Activated CD8-positive, alpha-beta memory T cell treated with anti-CD3 and anti-CD28 coated beads, Interleukin-2, amount 10 ng/mL, durations not matched to agents 7 days and 5 days (primary cell): ENCODE measurements around the gene RPL36A. TPM values are rescaled to one million over a fixed set of nuclear protein-coding genes. Genes with fewer than 3 reads are reported as not detected.

Experiments
- ATAC-seq: fragments of 150-1000 bp; cut with Tn5 transposase; one replicate; pipeline ENCODE4 v1.10.0; 2021; ENCODE audit warnings: moderate library complexity
- CTCF ChIA-PET: fragments of 350-600 bp; sonication (Branson Sonifier 250); formaldehyde crosslinking; loops from one replicate; lab custom pipeline; 2021; ENCODE audit warnings: antibody characterized with exemption; lab: Charles Lee
- DNase-seq: peaks from one replicate; pipeline ENCODE4 v3.0.0-alpha.2; 2020
- H3K27ac Mint-ChIP-seq: one replicate; pipeline ENCODE4 v1.8.0; 2021; ENCODE audit warnings: mild to moderate bottlenecking, mixed read lengths
- H3K27me3 Mint-ChIP-seq: one replicate; pipeline ENCODE4 v1.8.0; 2021; ENCODE audit warnings: mixed read lengths
- H3K36me3 Mint-ChIP-seq: one replicate; pipeline ENCODE4 v1.8.0; 2021; ENCODE audit warnings: mild to moderate bottlenecking, mixed read lengths
- H3K4me1 Mint-ChIP-seq: one replicate; pipeline ENCODE4 v1.8.0; 2021; ENCODE audit warnings: mixed read lengths
- H3K4me3 Mint-ChIP-seq: one replicate; pipeline ENCODE4 v1.8.0; 2021; ENCODE audit warnings: mild to moderate bottlenecking, moderate library complexity, mixed read lengths
- H3K9me3 Mint-ChIP-seq: one replicate; pipeline ENCODE4 v1.8.0; 2022; ENCODE audit warnings: low read depth, mixed read lengths
- total RNA-seq, 2 experiments: library from RNA; stranded (reverse); gene quantifications; one replicate each; pipeline ENCODE4 v1.2.3, GENCODE V29; 2021

Gene RPL36A
- total RNA-seq, 2 experiments from 2014 or later: 178 to 225 TPM

DNA sequence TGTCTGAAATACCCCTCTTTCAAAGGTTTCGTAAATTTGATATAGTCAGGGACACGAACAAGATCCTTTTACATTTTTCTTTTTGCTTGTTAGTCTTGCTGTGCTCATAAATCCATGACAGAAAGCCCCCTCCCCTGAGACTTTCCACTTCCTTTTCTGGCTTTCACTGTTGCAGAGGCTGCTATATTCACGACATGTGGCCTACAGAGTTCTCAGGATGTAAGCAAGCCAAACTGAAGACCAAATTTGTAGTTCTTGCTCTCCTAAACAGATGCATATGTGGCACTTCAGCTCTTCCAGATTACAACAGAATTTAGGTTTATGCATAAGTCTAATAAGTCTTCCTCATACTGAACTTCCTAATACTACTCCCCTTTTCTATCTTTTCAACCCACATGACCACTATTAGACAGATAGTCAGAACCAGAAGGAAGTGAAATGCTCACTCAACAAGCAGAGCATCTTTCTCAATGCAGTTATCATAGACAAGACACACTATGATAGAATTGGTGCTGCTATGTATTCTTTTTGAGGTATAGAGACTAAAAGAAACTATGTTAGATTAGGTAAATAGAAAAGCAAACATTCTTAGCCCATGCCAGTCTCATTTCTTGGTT lies 19.8 kb upstream of the RPL36A start:
- Mint-ChIP-seq H3K36me3 (no peaks in the 10 kb centered on the region), H3K27ac (no peak overlapping the region), H3K4me3 (no peak overlapping the region), H3K9me3 (no peaks in the 10 kb centered on the region), H3K4me1 (no peaks in the 10 kb centered on the region), H3K27me3 (peaks cover 12% of the 10 kb centered on the region)
- DNase-seq (no peak), ATAC-seq (no peak)
- CTCF ChIA-PET: no interaction called here

DNA sequence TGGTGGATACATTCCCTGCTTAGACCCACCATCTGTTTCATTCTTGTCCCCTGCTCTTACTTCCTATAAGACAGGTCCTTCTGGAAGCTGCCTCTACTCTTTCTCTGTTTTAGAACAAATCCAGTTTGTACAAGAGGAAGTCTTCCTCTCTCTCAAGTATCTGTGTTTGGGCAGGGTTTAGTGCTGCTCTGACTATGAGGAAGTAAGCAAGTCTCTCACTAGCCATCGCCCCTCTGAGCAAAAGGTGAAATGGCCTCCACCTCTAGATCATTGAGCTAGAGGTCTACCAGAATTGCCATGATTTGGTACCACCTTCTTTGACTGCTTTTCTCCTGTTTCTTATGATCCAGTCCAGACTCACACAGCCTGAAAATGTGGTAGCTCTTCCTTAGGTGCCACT lies 13.3 kb upstream of the RPL36A start:
- peaks cover 12% of the 10 kb centered on the region for H3K27me3 Mint-ChIP-seq
- H3K27ac Mint-ChIP-seq: no peak overlapping the region
- H3K36me3 Mint-ChIP-seq: no peaks in the 10 kb centered on the region
- DNase-seq (no peak), ATAC-seq (no peak)
- H3K4me3 Mint-ChIP-seq: no peak overlapping the region
- CTCF ChIA-PET: no interaction called here
- H3K9me3 Mint-ChIP-seq: no peaks in the 10 kb centered on the region
- no peaks in the 10 kb centered on the region for H3K4me1 Mint-ChIP-seq

DNA sequence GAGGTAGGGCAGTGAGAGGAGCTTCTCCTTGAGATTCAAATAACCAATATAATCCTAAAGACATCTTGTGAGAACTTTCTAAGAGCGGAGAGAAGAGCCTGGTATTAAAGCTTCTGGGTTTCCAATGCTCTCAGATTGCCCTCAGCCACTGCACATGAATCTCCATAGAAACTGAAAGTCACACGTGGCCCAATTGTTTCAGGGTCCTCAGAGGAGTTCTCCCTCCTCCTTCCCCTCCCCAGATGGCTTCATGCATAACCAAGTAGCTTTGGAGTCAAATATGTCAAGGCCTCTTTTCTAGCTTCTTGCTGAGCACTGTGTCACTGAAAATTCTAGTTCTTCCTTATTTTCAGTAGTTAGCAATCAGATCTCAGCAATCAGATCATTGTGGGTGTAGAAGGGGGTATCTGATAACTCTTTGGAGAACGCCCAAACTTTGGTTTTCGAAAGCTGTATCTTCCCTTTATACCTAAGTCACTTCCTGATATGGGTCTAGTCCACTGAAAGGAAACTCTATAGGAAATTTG lies 7.1 kb upstream of the RPL36A start:
- ATAC-seq: no peak
- no peak overlapping the region for H3K27ac Mint-ChIP-seq
- no peaks in the 10 kb centered on the region for H3K9me3 Mint-ChIP-seq
- DNase-seq: no peak
- peaks cover 5% of the 10 kb centered on the region for H3K4me1 Mint-ChIP-seq
- H3K4me3 Mint-ChIP-seq: no peak overlapping the region
- H3K27me3 Mint-ChIP-seq: peaks cover 4% of the 10 kb centered on the region
- no peaks in the 10 kb centered on the region for H3K36me3 Mint-ChIP-seq
- CTCF ChIA-PET: no interaction called here

DNA sequence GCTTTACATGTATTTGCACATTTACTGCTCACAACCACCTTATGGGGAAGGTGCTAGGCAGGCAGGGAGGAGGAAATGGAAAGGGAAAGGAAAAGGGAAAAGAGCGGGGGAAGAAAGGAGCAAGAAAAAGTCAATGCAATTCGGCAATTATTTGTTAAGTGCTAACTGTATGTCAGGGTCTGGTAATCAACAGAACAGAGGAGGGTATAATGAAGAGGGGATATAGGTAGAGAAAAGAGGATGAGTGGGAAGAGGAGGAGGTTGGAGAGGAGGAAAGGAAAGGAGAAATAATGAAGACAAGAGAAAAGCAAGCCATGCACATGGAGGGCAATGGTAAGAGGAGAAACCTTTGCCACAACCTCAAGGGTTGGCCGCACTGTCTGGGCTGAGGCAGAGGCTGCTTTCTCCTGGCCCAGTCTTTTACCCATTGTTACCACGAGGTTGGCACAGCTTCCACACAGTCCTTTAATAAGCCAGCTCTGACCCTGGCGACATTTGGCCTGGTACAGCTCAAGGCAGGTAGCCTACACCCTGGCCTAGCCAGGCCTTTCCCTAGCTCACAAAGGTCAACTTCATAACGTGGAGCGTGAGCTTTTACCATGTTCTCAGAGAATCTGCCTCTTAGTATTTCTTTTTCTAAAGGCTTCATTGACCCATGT lies 5.7 kb upstream of the RPL36A start:
- CTCF ChIA-PET: no interaction called here
- DNase-seq (no peak), ATAC-seq (no peak)
- Mint-ChIP-seq H3K36me3 (no peaks in the 10 kb centered on the region), H3K27me3 (peaks cover 2% of the 10 kb centered on the region), H3K9me3 (no peaks in the 10 kb centered on the region), H3K27ac (no peak overlapping the region), H3K4me1 (peaks cover 7% of the 10 kb centered on the region), H3K4me3 (no peak overlapping the region)

DNA sequence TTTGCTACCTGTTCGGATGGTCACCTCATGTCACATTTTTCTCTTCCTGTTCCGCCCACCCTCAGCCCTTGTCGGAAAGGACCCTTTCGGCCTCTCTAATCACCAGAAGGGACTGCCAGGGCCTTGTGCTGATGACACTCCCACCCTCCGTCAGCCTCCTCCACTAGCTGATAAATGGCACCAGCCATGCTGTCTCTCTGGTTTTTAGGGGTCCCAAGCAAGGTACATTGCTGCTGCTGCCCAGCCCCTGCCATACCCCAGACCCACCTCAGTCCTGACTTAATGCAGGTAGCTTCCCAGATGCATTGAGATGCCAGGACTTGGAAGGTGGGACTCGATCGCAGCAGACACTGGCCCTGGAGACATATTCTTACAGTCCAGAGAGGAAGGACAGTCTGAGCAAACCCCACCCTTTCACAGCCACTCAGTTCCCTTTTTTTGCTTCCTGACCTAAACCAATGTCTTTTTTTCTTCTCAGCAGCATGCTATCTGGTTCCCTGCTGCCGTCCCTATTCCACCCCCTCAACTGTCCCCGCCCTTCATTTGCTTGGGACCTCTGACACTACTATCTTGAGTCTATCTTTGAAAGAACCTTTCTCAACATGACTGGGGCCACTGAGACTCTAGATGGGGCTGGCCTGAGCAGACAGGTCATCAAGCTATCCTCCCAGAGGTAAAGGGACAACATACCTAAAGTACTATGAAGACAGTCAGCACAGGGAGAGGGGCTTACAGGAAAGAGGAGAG lies 4.8 kb upstream of the RPL36A start, which contains the start of gene BTK:
Gene BTK, minus strand, starts transcription at position 397 of the 747 bp plus-strand sequence. CDS start 10,907 bp downstream, outside the sequence.
- H3K27me3 Mint-ChIP-seq: peaks cover 2% of the 10 kb centered on the region
- H3K36me3 Mint-ChIP-seq: no peaks in the 10 kb centered on the region
- no peak within 1 kb of the TSS for H3K4me3 Mint-ChIP-seq
- DNase-seq (no peak), ATAC-seq (no peak)
- H3K9me3 Mint-ChIP-seq: no peaks in the 10 kb centered on the region
- CTCF ChIA-PET: no interaction called here
- peaks cover 9% of the 10 kb centered on the region for H3K4me1 Mint-ChIP-seq
- H3K27ac Mint-ChIP-seq: no peak within 1 kb of the TSS

DNA sequence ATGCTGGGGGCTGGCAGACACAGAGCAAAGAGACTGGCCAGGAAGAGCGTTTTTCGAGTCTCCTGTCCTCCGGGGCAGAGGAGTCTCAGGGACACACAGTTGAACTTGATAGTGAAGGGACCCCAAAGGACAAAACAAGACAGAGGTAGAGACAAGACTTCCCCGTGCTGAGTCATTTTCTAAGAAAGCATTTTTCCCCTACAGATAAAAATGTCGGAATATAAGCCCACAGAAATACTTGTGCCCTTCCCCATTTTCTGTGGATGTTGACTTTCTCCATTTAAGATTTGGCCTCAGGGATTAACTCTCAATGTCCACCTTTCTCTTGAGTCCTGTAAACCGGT lies 4.3 kb upstream of the RPL36A start:
- CTCF ChIA-PET: no interaction called here
- H3K9me3 Mint-ChIP-seq: no peaks in the 10 kb centered on the region
- DNase-seq (no peak), ATAC-seq (no peak)
- H3K27me3 Mint-ChIP-seq: peaks cover 2% of the 10 kb centered on the region
- no peak overlapping the region for H3K27ac Mint-ChIP-seq
- peaks cover 4% of the 10 kb centered on the region for H3K36me3 Mint-ChIP-seq
- H3K4me3 Mint-ChIP-seq: no peak overlapping the region
- peaks cover 9% of the 10 kb centered on the region for H3K4me1 Mint-ChIP-seq

DNA sequence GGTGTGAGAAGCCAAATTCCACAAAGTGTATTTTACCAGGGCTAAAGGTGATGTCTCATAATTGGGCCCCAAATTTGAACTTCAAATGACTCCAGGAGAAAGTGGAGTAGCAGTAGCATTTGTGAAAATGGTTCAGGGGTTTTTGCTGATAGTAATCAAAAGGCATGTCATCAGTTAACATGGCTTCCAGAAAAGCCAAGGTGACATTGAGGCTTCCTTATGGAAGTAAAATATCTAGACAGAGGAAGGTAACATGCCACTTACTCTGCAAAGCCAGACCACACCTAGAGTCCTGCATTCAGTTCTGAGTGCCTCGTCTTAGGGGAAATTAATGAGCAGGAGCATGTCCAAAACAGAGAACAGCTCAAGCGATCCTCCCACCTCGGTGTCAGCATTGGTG lies 2.2 kb upstream of the RPL36A start:
- Mint-ChIP-seq H3K27ac (no peak overlapping the region), H3K36me3 (peaks cover 21% of the 10 kb centered on the region), H3K4me1 (peaks cover 17% of the 10 kb centered on the region), H3K9me3 (no peaks in the 10 kb centered on the region), H3K4me3 (no peak overlapping the region), H3K27me3 (peaks cover 2% of the 10 kb centered on the region)
- no peak for ATAC-seq
- CTCF ChIA-PET: no interaction called here
- DNase-seq: no peak

DNA sequence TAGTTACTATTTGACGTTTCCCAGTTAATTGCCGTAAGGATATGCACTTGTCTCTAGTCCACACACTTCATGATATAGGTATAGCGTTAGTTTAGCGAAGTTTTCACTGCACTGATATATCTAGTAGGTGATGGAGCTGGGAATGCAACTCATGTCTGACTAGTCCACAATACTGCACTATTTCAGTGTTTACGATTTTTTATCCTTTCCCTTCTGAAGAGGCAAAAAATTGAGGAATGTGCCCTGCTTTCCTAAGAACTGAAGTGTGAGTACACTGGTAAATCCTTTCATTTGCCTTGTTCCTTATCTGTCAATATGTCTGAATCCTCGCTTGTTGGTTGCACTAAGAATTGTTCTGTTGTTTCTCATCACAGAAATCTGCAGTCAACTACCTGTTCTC lies 1.0 kb downstream of the RPL36A start:
- Mint-ChIP-seq H3K4me3 (peak overlapping the region; percentile 88), H3K27ac (peak overlapping the region; percentile 89), H3K27me3 (no peaks in the 10 kb centered on the region), H3K4me1 (peaks cover 27% of the 10 kb centered on the region), H3K36me3 (peaks cover 33% of the 10 kb centered on the region), H3K9me3 (no peaks in the 10 kb centered on the region)
- CTCF ChIA-PET: interaction anchor here (0.9 to 1.3 kb wide), 2 partner anchors 13 to 45 kb away, joined by 3 to 4 read pairs; no protein-coding TSS in a partner anchor
- ATAC-seq (no peak), DNase-seq (no peak)

DNA sequence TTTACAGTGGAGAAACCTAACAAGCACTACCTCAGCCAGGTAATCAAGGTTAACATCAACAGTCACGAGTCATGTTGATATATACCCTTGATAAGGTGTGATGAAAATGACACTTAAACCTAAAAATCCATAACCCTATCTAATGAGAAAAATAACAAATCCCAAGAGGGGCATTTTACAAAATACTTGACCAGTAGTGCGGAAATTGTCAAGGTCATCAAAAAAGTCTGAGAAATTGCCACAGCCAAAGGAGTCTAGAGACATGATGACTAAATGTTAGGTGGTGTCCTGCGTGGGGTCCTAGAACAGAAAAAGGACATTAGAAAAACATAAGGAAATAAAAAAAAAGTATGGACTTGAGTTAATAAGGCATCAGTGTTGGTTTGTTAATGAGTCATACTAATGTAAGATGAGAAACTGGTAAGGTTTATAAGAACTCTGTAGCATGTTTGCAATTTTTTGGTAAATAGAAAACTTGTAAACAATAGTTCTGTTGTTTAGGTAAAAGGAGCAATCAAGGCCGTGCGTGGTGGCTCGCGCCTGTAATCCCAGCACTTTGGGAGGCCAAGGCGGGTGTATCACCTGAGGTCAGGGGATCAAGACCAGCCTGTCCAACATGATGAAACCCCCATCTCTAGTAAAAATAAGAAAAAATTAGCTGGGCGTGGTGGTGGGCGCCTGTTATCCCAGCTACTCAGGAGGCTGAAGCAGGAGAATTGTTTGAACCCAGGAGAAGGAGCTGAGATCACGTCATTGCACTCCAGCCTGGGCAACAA lies 2.9 kb downstream of the RPL36A start:
- peaks cover 34% of the 10 kb centered on the region for H3K36me3 Mint-ChIP-seq
- no peaks in the 10 kb centered on the region for H3K27me3 Mint-ChIP-seq
- H3K27ac Mint-ChIP-seq: peak overlapping the region; percentile 68
- no peak for ATAC-seq
- H3K4me3 Mint-ChIP-seq: peak overlapping the region; percentile 88
- peaks cover 27% of the 10 kb centered on the region for H3K4me1 Mint-ChIP-seq
- DNase-seq: no peak
- no peaks in the 10 kb centered on the region for H3K9me3 Mint-ChIP-seq
- CTCF ChIA-PET: no interaction called here

DNA sequence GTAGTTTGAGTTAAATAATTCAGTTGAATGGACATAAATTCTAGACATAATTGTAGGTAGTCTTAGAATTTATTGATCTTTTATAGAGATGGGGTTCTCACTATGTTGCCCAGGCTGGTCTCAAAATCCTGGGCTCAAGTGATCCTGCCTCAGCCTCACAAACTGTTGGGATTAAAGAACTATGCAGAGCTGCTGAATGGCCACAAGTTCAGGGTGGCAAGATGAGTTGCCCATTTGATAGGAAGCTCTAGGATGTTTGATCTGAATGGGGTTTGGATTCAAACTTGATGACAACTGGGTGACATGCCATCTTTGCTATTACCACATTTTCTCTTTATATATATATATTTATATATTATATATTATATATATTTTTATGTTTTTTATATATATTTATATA lies 3.6 kb downstream of the RPL36A start:
- Mint-ChIP-seq H3K9me3 (no peaks in the 10 kb centered on the region), H3K4me3 (no peak overlapping the region), H3K4me1 (peaks cover 27% of the 10 kb centered on the region), H3K36me3 (peaks cover 34% of the 10 kb centered on the region), H3K27me3 (no peaks in the 10 kb centered on the region), H3K27ac (peak overlapping the region; percentile 68)
- no peak for DNase-seq
- ATAC-seq: no peak
- CTCF ChIA-PET: no interaction called here

DNA sequence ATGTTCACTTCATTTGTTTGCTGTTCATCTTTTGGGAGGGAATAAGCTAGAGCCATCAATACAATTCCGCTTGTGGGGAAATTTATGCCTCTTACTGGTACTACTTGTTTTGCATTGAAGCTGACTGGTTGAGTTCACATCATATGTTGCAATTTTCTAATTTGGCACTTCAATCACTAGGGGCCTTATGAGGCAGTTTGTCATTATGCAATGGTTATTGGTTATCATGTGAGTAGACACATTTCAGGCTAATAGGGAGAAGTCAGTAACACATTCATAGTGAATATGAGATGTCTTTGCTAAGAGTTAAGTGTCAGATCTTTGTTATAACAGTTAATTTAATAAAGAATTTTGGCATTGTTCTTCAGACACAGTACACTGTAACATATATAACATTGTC lies 5.0 kb downstream of the RPL36A start:
- peaks cover 46% of the 10 kb centered on the region for H3K36me3 Mint-ChIP-seq
- H3K4me3 Mint-ChIP-seq: no peak overlapping the region
- H3K27ac Mint-ChIP-seq: peak overlapping the region; percentile 34
- no peaks in the 10 kb centered on the region for H3K9me3 Mint-ChIP-seq
- ATAC-seq: no peak
- peaks cover 24% of the 10 kb centered on the region for H3K4me1 Mint-ChIP-seq
- DNase-seq: no peak
- CTCF ChIA-PET: interaction anchor here (1.0 to 1.7 kb wide), 2 partner anchors 8 to 115 kb away, joined by 3 read pairs; no protein-coding TSS in a partner anchor
- no peaks in the 10 kb centered on the region for H3K27me3 Mint-ChIP-seq

DNA sequence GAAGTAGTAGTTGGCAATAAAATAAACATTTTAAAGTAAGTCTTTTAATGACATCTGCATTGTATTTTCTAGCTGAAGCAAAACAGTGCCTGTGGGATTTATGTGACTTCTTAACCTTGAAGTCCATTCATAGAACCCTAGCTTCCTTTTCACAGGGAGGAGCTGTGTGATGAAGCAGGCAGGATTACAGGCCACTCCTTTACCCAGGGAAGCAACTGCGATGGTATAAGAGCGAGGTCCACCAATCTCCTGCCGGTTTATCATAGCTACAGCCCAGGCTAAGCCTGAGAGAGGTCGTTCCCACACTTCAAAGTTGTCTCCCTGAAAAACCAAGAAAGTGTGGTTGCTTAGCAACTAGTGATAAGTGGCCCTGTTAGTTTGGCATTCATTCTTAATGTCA lies 7.0 kb downstream of the RPL36A start:
- ATAC-seq (no peak), DNase-seq (no peak)
- Mint-ChIP-seq H3K27me3 (no peaks in the 10 kb centered on the region), H3K9me3 (no peaks in the 10 kb centered on the region), H3K4me1 (peaks cover 19% of the 10 kb centered on the region), H3K4me3 (no peak overlapping the region), H3K36me3 (peaks cover 36% of the 10 kb centered on the region), H3K27ac (peak overlapping the region; percentile 5)
- CTCF ChIA-PET: no interaction called here

DNA sequence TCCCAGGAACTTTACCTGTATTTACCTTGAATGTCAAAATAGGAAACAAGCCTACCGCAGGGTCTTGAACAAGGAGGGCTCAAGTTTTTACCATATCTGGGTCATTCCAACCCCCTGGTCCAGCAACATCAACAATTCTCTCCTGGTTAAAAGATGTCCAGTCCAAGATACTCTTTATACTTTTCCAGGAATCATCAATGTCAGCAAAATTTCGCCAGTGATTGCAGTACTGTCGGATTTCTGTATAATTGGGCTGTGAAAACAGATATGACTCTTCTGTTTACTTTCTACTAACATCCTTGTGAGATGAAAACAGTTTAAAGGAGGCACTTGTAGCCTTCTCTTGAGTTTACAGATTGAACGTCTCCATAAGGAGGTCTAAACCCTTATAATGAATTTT lies 7.9 kb downstream of the RPL36A start:
- Mint-ChIP-seq H3K9me3 (no peaks in the 10 kb centered on the region), H3K27ac (no peak overlapping the region), H3K36me3 (peaks cover 31% of the 10 kb centered on the region), H3K4me1 (peaks cover 12% of the 10 kb centered on the region), H3K27me3 (no peaks in the 10 kb centered on the region), H3K4me3 (no peak overlapping the region)
- CTCF ChIA-PET: no interaction called here
- ATAC-seq (no peak), DNase-seq (no peak)
